Stomach smooth muscle (tissue), 2 donors: Measurements from ENCODE around the gene SNTG2.

ENCODE experiments used
- H3K27ac ChIP-seq: one replicate; pipeline ENCODE4 v1.7.0; 2013; ENCODE audit warnings: mild to moderate bottlenecking, low read length, inconsistent platforms
- H3K27me3 ChIP-seq, 2 donors: one replicate each; pipeline ENCODE4 v1.7.0; 2013; ENCODE audit warnings: low read length in 2 of 2; ENCODE audit not compliant: insufficient read depth in 2 of 2, control insufficient read depth in 1 of 2
- H3K36me3 ChIP-seq, 2 donors: one replicate each; pipeline ENCODE4 v1.7.0; 2013; ENCODE audit warnings: low read length in 2 of 2; ENCODE audit not compliant: control insufficient read depth in 2 of 2, insufficient read depth in 2 of 2
- H3K4me1 ChIP-seq: one replicate; pipeline ENCODE4 v1.7.0; 2013; ENCODE audit warnings: low read length; ENCODE audit not compliant: control insufficient read depth, insufficient read depth
- H3K4me3 ChIP-seq, 2 donors: one replicate each; pipeline ENCODE4 v1.7.0; 2013; ENCODE audit warnings: low read length in 2 of 2
- H3K9ac ChIP-seq, 2 donors: one replicate each; pipeline ENCODE4 v1.7.0; 2013; ENCODE audit warnings: low read length in 2 of 2, mild to moderate bottlenecking in 1 of 2
- H3K9me3 ChIP-seq, 2 donors: one replicate each; pipeline ENCODE4 v1.7.0; 2013; ENCODE audit warnings: low read length in 2 of 2; ENCODE audit not compliant: control insufficient read depth in 2 of 2
- donor health status: healthy.
- donor health status: Pancreatic carcinoma.

Gene SNTG2

GRCh38 chr2:1310202-1310601 is 359.6 kb downstream of the SNTG2 start:
- Histone ChIP-seq H3K36me3 (no peaks in the 10 kb centered on the region), H3K4me3 (no peak overlapping the region), H3K9ac (no peak overlapping the region), H3K27ac (no peak overlapping the region), H3K9me3 (no peaks in the 10 kb centered on the region), H3K4me1 (no peaks in the 10 kb centered on the region), H3K27me3 (peaks cover 0 to 3% of the 10 kb centered on the region in 2 donors)

DNA sequence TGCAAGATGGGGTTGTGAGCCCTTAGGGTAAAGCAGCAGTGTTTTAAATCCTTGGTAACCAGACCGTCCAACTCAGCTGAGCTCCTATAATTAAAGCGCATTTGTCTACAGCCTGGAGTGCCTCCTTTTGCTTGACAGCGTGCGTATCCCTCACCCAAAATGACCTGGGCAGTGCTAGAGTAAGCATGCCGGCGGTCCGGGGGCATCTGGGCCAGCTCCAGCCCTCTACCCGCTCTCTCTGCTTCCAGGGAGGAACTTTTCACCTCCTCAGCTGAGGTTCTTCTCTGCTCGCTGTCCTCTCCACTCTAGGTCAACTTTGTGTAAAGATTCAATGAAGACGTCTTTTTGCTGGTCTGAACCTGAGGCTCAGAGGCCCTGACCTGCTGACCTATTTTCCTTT is 360.2 kb downstream of the SNTG2 start:
- no peak overlapping the region for H3K27ac ChIP-seq
- no peaks in the 10 kb centered on the region for H3K4me1 ChIP-seq
- no peaks in the 10 kb centered on the region for H3K9me3 ChIP-seq
- H3K27me3 ChIP-seq: peaks cover 0 to 3% of the 10 kb centered on the region in 2 donors
- H3K4me3 ChIP-seq: no peak overlapping the region
- no peaks in the 10 kb centered on the region for H3K36me3 ChIP-seq
- no peak overlapping the region for H3K9ac ChIP-seq

DNA sequence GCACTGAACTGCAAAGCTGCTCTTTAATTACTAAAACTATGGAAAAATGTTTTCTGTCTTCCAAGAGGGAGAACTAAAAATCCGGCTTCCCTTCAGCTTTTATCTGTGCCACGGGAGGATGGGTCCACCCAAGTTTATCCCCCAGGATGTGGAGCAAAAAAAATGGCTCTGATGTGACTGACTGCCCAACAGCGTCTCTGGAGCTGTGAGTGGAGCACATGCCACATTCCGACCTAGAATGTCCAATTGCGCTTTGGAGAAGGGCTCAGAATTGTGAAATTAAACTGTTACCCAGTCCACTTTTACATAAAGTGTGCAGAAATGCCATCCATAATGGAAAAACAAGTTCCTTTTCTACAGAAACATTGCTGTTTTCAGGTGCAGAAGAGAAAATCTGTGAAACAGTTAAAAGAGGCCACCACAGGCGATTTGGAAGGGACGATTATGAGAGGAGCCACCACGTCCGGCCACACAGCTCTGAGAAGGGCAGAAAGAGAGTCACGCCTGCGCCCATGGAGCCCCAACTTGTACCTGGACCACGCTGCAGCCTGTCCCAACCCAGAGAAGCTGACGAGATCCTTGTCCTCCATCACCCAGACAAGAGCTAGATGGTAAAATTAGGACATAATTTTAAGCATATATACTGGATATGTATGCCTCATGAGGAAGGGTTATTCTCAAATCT is 362.7 kb downstream of the SNTG2 start:
- no peak overlapping the region for H3K4me3 ChIP-seq
- no peaks in the 10 kb centered on the region for H3K36me3 ChIP-seq
- no peaks in the 10 kb centered on the region for H3K4me1 ChIP-seq
- H3K9me3 ChIP-seq: no peaks in the 10 kb centered on the region
- peaks cover 0 to 3% of the 10 kb centered on the region in 2 donors for H3K27me3 ChIP-seq
- H3K9ac ChIP-seq: no peak overlapping the region
- no peak overlapping the region for H3K27ac ChIP-seq

- H3K36me3 ChIP-seq: no peaks in the 10 kb centered on the region
- H3K4me3 ChIP-seq: no peak overlapping the region
- H3K27ac ChIP-seq: no peak overlapping the region
- no peaks in the 10 kb centered on the region for H3K9me3 ChIP-seq
- H3K9ac ChIP-seq: no peak overlapping the region
- peaks cover 0 to 3% of the 10 kb centered on the region in 2 donors for H3K27me3 ChIP-seq
- H3K4me1 ChIP-seq: no peaks in the 10 kb centered on the region
Observed at GRCh38 chr2:1314254-1314653, 363.6 kb downstream of the SNTG2 start.

DNA sequence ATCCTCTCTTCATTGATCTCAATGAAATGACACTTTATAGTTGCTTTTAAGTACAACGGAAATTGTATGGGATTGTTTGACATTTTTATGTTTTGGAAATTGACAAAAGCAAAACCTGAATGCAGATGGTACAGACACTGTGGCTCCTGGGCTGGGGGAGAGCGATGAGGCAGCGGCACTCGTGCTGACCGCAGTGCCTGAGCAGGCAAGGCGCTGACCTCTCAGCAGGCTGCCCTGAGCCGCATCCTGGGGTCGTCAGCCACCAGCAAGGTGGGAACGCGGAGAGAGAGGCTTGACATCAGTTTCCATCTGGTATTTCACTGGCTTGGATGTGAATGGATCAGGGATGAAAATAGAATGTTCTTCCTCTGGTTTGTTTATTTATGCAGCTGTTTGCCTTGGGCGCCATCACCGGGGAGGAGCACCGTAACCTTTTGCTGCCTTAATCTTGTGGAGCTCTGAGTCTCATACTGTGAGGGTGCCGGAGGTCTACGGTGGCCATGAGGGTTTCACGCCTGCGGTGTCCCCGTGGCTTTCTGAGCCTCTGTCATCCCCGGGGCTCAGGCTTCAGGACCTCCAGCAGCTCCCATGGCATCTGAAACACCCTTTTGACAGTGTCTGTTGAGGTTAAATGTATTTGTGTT is 367.8 kb downstream of the SNTG2 start:
- Histone ChIP-seq H3K9me3 (no peaks in the 10 kb centered on the region), H3K9ac (no peak overlapping the region), H3K27ac (no peak overlapping the region), H3K36me3 (no peaks in the 10 kb centered on the region), H3K27me3 (peaks cover 0 to 3% of the 10 kb centered on the region in 2 donors), H3K4me3 (no peak overlapping the region), H3K4me1 (no peaks in the 10 kb centered on the region)

DNA sequence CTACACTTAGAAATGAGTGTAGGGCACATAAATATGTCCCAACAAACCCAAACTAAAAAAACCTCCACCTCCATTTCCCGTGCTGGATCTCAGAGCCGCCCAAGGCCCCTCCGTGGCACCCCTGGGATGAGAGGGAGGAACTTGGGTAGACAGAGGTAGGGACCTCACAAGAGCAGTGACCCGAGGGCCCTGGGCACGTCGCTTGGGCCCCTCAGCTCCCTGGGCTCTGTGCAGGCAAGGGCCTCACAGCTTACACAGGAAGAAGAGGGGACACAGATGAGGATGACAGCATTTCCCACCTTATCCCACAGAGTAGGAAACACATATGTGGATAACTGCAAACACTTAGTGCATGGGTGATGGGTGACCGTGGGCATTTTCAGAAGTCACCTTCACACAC is 368.7 kb downstream of the SNTG2 start:
- Histone ChIP-seq H3K4me1 (no peaks in the 10 kb centered on the region), H3K9me3 (no peaks in the 10 kb centered on the region), H3K27me3 (no peaks in the 10 kb centered on the region), H3K9ac (no peak overlapping the region), H3K4me3 (no peak overlapping the region), H3K36me3 (no peaks in the 10 kb centered on the region), H3K27ac (no peak overlapping the region)

DNA sequence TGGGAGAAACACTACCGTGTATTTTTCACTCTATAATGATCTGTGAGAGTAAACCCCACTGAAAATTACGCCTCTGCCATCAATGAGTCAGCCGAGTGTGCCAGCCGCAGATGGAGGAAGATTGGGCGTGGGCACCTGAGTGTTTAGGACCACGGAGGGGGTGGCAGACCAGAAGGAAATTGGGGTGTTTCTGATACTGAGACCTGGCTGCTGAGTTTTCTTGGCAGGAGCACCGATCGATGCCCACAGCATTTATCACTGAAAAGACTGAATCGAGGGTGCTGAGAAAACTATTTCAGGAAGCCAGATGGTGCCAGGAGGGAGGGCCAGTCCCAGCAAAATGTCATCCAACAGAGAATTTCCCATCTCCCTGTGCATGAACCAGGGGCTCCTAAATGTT is 370.7 kb downstream of the SNTG2 start:
- no peaks in the 10 kb centered on the region for H3K36me3 ChIP-seq
- H3K4me3 ChIP-seq: no peak overlapping the region
- no peak overlapping the region for H3K27ac ChIP-seq
- no peaks in the 10 kb centered on the region for H3K9me3 ChIP-seq
- no peaks in the 10 kb centered on the region for H3K4me1 ChIP-seq
- H3K27me3 ChIP-seq: no peaks in the 10 kb centered on the region
- no peak overlapping the region for H3K9ac ChIP-seq

- H3K4me1 ChIP-seq: no peaks in the 10 kb centered on the region
- H3K9me3 ChIP-seq: no peaks in the 10 kb centered on the region
- H3K27ac ChIP-seq: no peak overlapping the region
- no peak overlapping the region for H3K9ac ChIP-seq
- no peak overlapping the region for H3K4me3 ChIP-seq
- H3K27me3 ChIP-seq: no peaks in the 10 kb centered on the region
- no peaks in the 10 kb centered on the region for H3K36me3 ChIP-seq
Observed at GRCh38 chr2:1324884-1325283, 374.2 kb downstream of the SNTG2 start.

GRCh38 chr2:1328684-1329083 is 378.0 kb downstream of the SNTG2 start:
- Histone ChIP-seq H3K27me3 (no peaks in the 10 kb centered on the region), H3K36me3 (no peaks in the 10 kb centered on the region), H3K4me1 (no peaks in the 10 kb centered on the region), H3K9ac (no peak overlapping the region), H3K9me3 (no peaks in the 10 kb centered on the region), H3K4me3 (no peak overlapping the region), H3K27ac (no peak overlapping the region)

- peaks cover 0 to 5% of the 10 kb centered on the region in 2 donors for H3K27me3 ChIP-seq
- H3K4me1 ChIP-seq: no peaks in the 10 kb centered on the region
- H3K36me3 ChIP-seq: no peaks in the 10 kb centered on the region
- H3K4me3 ChIP-seq: no peak overlapping the region
- peaks cover 0 to 2% of the 10 kb centered on the region in 2 donors for H3K9me3 ChIP-seq
- no peak overlapping the region for H3K9ac ChIP-seq
- no peak overlapping the region for H3K27ac ChIP-seq
Observed at GRCh38 chr2:1339388-1340140, 388.9 kb downstream of the SNTG2 start.

- Histone ChIP-seq H3K9me3 (peaks cover 0 to 2% of the 10 kb centered on the region in 2 donors), H3K27me3 (peaks cover 0 to 5% of the 10 kb centered on the region in 2 donors), H3K27ac (no peak overlapping the region), H3K4me1 (no peaks in the 10 kb centered on the region), H3K36me3 (no peaks in the 10 kb centered on the region), H3K9ac (no peak overlapping the region), H3K4me3 (no peak overlapping the region)
Observed at GRCh38 chr2:1340141-1340512, 389.5 kb downstream of the SNTG2 start.
